Brain microvascular endothelial cell (primary cell): Measurements from ENCODE around the gene CISD3.

Experiments used
- DNase-seq: peaks from one replicate; pipeline ENCODE4 v3.0.0-alpha.2; 2020
- H3K27ac ChIP-seq: fragments of 250-450 bp; sonication (Bioruptor Pico); 2 replicates; pipeline ENCODE4 v1.5.1; 2020; ENCODE audit warnings: mild to moderate bottlenecking, moderate library complexity
- H3K27me3 ChIP-seq: fragments of 250-450 bp; sonication (Bioruptor Pico); replicated peaks from 2 replicates; pipeline ENCODE4 v1.5.1; 2020; ENCODE audit warnings: mild to moderate bottlenecking
- H3K36me3 ChIP-seq: fragments of 250-450 bp; sonication (Bioruptor Pico); replicated peaks from 2 replicates; pipeline ENCODE4 v1.5.1; 2020; ENCODE audit warnings: mild to moderate bottlenecking
- H3K4me3 ChIP-seq: 2 replicates; pipeline ENCODE4 v1.5.1; 2011; ENCODE audit warnings: low read depth, mild to moderate bottlenecking, control low read depth, low read length, moderate library complexity
- CTCF ChIP-seq: IDR thresholded peaks from 2 replicates; pipeline ENCODE4 v1.5.1; 2011; ENCODE audit warnings: low read depth, mild to moderate bottlenecking, moderate library complexity, low read length, control low read depth, inconsistent platforms; ENCODE audit errors: missing control alignments
- in situ Hi-C: cut with HindIII; loops from 2 replicates; pipeline ENCODE4 v1.10.0; 2017; ENCODE audit warnings: low sequenced_read_pairs, low pct_ligation_motif_present

CISD3 gene

GRCh38 chr17:38706505-38707216 is 23.5 kb upstream of the CISD3 start:
- in situ Hi-C loops = no loop called here
- Histone ChIP-seq H3K36me3 (peaks cover 3% of the 10 kb centered on the region), H3K4me3 (peak overlapping the region; percentile 62), H3K27me3 (no peaks in the 10 kb centered on the region), H3K27ac (no peak overlapping the region)
- DNase-seq = no peak
- TF ChIP-seq CTCF = no peak

GRCh38 chr17:38707678-38708351 is 22.3 kb upstream of the CISD3 start:
- no peak for DNase-seq
- TF ChIP-seq CTCF = no peak
- Histone ChIP-seq H3K27ac (no peak overlapping the region), H3K27me3 (no peaks in the 10 kb centered on the region), H3K4me3 (no peak overlapping the region), H3K36me3 (peaks cover 12% of the 10 kb centered on the region)
- in situ Hi-C loops = no loop called here

GRCh38 chr17:38709104-38709820 is 20.9 kb upstream of the CISD3 start:
- no peaks in the 10 kb centered on the region for H3K27me3 ChIP-seq
- no peak for TF ChIP-seq CTCF
- H3K4me3 ChIP-seq = no peak overlapping the region
- DNase-seq = no peak
- peaks cover 18% of the 10 kb centered on the region for H3K36me3 ChIP-seq
- H3K27ac ChIP-seq = no peak overlapping the region
- in situ Hi-C loops = no loop called here

- Histone ChIP-seq H3K27me3 (no peaks in the 10 kb centered on the region), H3K27ac (no peak overlapping the region), H3K4me3 (no peak overlapping the region), H3K36me3 (peaks cover 19% of the 10 kb centered on the region)
- in situ Hi-C loops = no loop called here
- no peak for TF ChIP-seq CTCF
- no peak for DNase-seq
Measured at GRCh38 chr17:38709864-38710603, 20.1 kb upstream of the CISD3 start.

- TF ChIP-seq CTCF = no peak
- Histone ChIP-seq H3K27ac (no peak overlapping the region), H3K27me3 (no peaks in the 10 kb centered on the region), H3K36me3 (peaks cover 23% of the 10 kb centered on the region), H3K4me3 (no peak overlapping the region)
- DNase-seq = no peak
- in situ Hi-C loops = no loop called here
Measured at GRCh38 chr17:38710604-38710962, 19.6 kb upstream of the CISD3 start.
